Measurements from ENCODE around the gene HNMT.
"Not testable (repeated sequence)": the region's sequence is repeated elsewhere in the genome, so short reads cannot be mapped to it uniquely, and the experiment has no call there.

Gene HNMT

DNA sequence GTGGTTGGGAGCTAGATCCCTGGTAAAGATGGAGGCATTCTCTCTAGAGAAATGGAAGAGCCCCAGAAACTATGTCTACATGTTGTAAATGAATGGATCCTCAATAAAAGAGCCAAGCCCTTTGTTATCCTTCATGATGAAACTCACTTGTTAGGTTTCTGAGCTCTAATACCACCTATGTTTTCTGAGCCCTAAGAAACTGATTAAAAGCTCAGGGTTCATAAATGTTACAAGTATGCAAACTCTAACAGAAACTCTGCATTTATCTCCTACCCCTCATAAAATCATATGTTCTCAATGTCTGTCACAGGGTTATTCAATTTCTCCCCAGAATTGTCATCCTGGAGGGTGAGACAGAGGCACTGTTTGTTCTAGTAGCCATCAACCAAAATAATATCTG lies 18.0 kb upstream of the HNMT start:
- no peak for DNase-seq (ENCODE audit: low read depth in 2 of 2)

DNA sequence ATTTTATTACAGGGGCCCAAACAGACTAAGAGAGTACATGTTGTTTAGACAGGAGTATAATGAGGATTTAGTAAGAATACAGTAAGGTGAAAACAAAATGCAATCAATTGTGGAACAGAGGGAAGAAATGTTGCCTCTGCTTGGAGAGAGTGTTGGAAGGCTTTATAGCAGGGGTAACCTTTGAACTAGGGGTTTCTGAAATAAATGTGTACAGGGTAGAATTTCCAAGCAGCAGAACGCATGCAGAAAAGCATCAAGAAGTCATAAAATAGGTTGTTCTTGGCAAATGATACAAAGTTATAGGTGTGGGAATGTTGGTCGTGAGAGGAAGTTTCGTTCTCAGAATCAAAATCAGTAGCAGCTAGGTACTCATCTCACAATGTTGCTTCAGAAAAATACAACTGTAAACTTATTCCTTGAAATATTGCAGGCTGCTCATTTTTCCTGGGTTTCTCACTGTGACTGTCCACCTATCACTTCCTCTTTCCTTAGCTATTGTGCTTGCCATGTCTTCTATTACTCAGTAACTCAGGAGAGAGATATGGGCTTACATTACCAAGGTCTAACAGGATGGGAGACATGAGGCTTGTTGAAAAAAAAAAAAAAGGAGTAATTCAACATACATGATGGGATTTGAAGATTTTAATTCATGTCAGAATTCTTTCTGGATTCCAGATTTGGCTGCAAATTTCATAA lies 17.1 kb upstream of the HNMT start:
- no peak for DNase-seq (ENCODE audit: low read depth in 2 of 2)

DNA sequence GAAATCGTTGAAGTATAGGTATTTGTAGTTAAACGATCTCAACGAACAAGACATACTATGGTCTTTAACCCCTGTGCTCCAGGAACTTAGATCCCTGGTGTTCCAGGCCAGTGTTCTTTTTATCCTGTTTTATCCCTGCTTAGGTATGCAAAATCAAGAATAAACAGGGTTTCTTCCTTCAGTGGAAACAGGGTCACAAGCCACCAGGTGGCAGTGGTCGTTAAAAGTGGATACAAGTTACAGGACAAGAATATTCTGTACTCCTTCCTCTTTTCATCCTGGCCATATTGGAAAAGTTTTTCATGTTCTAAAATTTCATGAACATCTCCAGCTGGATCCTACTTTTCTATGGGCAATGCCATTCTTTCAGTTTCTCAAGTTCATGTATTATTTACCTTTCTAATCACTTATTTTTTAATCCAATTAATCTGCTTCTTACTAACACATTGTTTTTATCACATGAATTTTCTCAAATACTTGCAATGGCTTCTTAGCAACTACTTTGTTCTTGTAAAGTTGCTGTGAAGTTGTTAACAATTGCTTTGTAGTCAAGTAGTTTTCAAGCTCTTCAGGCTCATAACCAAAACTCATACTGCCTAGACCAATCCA lies 16.4 kb upstream of the HNMT start:
- DNase-seq (ENCODE audit: low read depth in 2 of 2) = no peak

DNA sequence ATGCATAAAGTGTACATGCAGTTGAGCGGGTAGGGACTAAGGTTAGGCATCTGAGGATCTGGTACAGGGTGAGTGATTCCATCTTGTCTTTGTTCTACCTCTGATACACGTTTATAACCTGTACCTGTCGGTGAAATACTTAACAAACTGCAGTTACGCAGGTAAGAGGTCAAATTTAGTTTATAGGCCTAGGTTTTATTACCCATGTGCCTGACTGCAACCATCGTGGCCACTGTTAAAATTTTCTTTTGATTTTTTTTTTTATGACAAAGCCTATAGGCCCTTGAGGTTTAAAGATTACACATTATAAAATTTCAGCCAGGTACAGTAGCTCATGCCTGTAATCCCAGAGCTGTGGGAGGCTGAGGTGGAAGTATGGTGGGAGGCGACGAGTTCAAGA lies 15.4 kb upstream of the HNMT start:
- DNase-seq (ENCODE audit: low read depth in 2 of 2) = no peak

DNA sequence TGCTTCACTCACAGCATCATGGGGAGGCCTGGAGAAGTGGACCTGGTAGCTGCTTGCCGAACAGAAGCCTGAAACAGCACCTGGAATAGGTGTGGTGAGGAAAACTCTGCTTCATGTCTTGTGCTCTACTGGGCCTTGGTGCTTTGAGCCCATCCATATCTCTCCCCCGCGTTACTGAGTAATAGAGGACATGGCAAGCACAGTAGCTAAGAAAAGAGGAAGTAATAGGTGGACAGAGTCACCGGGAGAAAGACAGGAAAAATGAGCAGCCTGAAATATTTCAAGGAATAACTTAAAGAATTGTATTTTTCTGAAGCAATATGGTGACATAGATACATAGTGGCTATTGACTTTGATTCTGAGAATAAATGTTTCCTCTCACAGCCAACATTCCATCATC lies 14.0 kb upstream of the HNMT start:
- DNase-seq (ENCODE audit: low read depth in 2 of 2) = no peak

DNA sequence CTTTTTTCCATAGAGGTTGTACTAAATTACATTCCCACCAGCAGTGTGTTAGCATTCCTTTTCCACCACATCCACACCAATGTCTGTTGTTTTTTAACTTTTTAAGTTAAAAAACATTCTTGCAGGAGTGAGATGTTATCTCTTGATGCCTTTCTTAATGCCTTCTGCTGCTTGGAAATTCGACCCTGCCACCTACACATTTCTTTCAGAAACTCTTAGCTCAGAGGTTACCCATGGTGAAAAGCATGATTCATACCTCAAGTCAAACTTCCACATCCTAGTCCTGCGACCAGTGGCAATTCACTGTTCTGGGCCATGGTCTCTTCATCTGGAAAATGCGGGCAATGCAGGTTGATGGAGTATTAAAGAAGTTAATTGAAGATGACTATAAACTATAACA lies 12.7 kb upstream of the HNMT start:
- DNase-seq (ENCODE audit: low read depth in 2 of 2) = no peak

DNA sequence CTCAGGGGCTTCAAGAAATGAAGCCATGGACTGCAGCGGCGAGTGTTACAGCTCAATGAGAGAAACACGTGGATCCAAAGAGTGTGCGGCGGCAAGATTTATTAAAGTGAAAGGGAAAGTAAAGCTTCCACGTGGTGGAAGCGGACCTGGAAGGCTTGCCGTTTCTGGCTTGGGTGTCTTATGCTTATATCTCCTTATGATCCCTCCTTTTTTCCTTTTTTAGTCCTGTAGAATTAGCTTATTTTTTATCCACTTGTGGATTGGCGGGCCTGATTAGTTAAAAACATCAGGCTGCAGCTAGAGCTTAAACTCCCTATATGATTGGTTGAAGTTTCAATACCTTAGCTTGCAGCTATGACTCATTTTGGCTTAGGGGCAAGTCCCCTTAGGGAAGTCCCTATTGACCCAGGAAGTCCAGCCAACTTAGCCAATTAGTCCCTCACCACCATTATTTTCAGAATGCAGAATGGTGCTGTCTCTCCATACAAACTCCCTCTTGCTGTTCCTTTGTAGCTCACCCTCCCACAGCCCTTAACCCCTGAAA lies 11.6 kb upstream of the HNMT start:
- no peak for DNase-seq (ENCODE audit: low read depth in 2 of 2)

DNA sequence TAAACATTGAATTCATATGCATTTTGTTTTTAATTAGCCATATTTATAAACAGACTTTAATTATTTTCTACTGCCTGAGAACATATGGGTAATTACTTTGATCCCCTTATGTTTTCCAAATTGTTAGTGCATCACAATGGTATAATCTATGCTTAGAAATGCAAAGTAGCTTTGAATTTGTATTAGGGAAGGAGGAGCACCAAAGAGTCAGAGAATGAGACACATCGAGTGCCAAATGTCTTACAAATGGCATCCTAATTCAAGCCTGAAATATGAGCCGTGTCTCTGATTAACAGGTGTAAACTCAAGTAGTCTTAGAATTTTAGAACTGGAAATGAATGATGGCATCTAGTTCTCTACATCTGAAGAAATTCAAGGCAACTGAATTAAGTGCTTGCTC lies 8.7 kb upstream of the HNMT start:
- no peak for DNase-seq (ENCODE audit: low read depth in 2 of 2)

DNA sequence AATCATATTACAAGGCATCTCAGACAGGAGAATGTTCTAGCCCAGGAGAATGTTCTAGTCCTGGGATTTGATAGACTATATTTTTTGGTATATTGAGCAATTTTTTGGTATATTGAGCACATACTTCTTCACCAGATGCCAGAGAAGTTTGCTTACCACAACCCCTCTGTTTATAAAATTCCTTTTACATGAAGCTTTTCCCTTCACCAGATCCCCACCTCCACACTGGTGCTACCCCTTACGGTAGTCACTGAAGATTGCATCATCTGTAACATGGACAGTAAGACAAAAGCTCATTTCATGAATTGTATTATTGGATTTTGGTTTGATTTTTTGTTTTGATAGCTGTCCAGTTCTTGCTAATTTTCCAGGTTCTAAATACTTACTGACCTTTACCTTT lies 7.2 kb upstream of the HNMT start:
- no peak for DNase-seq (ENCODE audit: low read depth in 2 of 2)

DNA sequence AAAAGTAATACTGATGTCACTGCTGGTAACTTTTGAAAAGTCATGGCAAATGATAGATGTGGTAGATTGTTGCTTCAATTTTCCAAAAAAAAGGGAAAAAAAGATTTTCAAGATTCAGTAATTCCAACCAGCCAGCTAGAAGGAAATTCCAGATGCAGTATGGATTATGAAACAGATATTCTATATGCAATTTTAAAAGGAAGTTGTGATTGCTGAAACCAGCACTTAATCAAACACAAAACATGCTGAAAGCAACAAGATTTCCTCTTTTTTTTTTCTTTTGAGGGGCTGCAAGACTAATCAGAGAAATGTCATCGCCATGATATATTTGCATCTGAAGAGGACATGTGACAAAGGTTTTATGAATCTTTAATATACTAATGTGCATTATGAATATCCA lies 5.1 kb upstream of the HNMT start:
- no peak for DNase-seq (ENCODE audit: low read depth in 2 of 2)

DNA sequence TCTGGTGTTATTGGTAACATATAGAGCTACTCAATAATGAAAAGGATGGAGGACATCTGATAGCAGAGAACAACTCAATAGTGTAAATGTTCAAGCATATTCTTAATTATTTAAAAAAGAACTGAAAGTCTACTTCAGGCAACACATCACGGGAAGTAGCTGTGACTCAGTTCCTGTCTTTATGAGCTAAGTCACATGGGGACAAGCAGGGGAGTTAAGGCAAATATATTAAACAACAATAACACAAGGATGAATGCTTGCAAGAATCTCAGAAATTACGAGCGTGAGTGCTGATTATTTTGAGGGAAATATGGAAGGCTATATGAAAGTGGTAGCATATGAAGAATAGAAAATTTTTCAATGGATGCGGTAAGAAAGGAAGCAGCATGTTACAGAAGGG lies 4.0 kb upstream of the HNMT start:
- no peak for DNase-seq (ENCODE audit: low read depth in 2 of 2)

DNA sequence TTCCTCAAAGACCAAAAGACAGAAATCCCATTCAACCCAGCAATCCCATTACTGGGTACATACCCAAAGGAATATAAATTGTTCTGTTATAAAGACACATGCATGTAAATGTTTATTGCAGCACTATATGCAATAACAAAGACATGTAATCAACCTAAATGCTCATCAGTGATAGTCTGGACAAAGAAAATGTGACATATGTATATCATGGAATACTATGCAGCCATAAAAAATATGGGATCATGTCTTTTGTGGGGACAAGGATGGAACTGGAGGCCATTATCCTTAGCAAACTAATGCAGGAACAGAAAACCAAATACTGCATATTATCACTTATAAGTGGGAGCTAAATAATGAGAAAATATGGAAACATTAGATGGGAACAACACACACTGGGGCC lies 2.7 kb upstream of the HNMT start:
- no peak for DNase-seq (ENCODE audit: low read depth in 2 of 2)

DNA sequence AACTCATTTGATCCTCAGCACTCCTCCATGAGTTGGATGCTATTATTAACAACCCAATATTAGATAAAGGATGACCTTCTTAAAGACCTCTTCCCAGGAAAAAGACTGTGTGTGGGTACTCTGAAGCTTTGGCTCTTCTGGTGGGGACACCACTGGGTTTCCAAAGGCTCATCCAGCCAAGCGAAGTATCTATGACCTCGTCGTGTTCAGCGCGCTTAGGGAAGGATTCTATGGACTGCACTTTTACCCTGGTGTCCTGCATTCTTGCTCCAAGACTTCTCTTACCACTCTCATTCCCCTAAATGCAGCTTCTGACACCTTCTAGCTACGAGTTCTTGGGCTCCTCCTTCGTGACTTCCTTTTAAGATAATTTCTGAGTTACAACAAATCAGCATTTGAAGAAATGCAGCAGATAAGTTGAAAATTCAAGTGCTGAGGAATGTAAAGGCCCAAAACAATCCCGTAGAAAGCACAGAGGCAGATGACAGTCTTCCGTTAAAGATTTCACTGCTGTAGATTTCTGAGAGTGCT lies 673 bp upstream of the HNMT start:
- no peak for DNase-seq (ENCODE audit: low read depth in 2 of 2)

DNA sequence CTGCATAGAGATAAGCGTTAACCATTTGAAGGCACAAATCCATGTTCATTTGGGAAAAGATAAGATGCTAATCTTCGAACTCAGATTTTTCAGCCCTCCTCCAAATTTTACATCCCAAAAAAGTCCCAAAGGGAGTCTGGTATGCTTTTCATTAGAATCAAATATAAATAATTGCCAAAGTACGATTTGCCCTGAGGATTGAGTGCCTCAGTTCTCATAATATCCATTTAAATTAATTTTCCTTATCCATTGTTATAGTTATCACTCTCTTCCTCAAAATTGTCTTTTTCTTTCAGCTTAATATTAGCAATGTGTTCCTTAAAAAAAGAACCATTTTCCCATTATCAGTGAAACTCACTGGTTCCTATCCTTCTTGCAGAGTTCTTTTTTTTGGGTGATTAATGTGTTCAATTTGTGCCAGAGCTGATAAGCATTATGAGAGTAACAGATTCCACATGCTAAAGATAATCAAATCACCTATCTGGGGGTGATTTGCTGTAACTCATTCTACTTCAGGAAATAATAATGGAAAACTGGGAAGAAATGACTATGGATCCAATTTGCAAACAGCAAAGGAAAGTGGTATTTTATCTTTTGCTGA lies 686 bp downstream of the HNMT start:
- DNase-seq (ENCODE audit: low read depth in 2 of 2) = no peak

DNA sequence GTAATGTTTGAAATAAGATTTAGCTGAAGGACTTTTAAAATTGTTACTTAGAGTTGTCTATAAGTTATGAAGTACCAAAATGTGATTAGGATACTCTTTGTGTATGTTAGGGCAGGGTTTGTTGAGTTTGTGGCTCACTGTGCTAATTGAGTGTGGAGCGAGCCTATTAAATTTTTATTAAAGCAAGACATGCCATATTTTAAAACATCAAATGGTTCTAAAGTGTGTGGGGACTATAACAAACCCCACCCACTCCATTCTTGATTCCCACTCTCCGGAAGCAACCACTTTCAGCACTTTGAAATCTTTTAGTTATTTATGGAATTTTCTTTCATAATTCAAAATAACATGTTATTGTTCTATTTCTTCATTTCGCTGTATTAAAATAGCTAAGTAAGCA lies 1.8 kb downstream of the HNMT start:
- no peak for DNase-seq (ENCODE audit: low read depth in 2 of 2)

DNA sequence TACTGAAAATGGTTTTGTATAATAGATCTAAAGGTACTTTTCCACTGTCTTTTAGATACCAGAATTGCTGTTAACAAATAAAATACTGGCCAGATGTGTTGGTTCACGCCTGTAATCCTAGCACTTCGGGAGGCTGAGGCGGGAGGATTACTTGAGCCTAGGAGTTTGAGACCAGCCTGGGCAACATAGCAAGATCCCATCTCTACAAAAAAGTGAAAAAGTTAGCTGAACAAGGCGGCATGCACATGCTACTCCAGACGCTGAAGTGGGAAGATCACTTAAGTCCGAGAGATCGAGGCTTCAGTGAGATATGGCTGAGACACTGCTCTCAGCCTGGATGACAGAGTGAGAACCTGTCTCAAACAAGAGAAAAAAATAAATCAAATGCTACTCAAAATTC lies 2.8 kb downstream of the HNMT start:
- no peak for DNase-seq (ENCODE audit: low read depth in 2 of 2)

DNA sequence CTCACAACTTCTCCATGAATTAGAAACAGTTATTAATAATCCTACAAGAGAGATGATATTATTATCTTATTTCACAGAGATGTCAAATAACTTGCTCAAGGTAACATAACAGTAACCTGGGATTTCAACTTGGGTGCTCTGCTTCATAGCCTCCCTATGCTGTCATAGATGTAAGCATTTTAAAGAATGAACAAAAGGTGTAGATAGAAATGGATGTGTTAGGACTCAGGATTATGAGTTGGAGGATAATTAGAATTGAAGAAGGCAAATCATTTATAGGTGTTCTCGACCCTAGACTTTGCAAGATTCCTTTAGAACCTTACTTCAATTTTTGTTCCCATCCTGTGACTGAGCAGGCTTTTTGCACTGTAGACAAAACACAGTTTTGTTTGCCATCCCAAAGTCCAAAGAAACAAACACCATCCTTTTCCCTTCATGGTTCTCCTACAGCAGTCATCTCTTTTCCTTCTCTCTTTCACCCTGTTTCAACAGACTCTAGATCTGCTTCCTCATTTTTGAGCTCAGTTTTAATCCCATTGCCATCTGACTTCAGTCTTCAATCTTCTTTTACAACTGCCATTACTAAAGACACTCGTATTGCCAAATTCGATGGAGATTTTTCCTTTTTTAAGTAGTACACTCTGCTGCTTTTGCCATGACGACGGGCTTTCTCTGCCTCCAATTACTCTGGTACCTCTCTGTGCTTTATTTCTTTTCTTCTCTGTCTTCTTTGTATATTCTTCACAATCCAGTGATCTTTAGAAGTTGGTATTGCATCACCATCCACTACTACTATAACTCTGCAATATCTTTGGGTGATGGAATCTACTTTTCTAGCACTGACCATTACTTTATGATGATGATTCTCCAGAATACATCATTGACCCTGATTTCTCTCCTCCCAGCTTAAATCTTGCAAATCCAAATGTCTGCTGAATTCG lies 4.5 kb downstream of the HNMT start:
- DNase-seq (ENCODE audit: low read depth in 2 of 2) = no peak

DNA sequence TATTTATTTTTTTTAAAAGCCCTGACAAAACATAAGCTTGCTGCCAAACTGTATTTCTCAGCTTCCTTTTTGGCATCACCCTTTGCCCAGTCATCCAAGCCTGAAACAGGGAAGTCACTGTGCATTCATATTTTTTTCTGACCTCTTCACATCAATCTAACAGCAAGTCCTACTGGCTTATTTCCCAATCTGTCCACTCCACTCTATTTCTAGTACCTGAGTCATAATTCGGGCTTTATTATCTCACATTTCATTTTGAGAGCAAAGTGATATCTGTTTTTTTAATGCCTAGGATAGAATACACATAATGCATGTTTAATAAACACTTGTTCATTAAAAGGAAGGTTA lies 5.1 kb downstream of the HNMT start:
- DNase-seq (ENCODE audit: low read depth in 2 of 2) = no peak

DNA sequence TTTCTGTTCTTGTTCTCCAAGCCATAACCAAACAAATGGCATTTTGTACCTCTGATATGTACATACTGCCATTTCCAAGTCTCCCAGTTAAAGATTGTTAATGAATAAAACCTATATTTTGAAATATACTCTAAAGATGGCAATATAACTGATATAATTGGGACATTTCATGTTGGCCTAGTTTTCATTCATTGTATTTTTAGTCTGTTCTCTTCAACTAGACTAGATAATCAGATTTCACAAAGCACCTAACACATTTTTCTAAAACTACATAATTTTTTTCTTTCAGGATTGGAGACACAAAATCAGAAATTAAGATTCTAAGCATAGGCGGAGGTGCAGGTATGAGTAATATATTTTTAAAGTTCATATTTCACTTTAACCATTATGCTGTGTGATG lies 5.6 kb downstream of the HNMT start:
- DNase-seq (ENCODE audit: low read depth in 2 of 2) = no peak

DNA sequence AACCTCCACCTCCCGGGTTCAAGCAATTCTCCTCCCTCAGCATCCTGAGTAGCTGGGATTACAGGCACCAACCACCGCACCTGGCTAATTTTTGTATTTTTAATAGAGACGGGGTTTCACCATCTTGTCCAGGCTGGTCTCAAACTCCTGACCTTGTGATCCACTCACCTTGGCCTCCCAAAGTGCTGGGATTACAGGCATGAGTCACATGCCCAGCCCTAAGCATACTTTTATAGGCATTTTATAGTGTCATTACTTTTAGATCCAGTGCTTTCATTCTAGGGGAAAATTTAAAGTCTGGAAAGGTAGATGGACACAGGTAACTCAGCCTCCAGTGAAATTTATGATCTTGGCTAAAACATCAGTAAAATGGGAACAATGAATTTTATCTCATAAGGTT lies 7.0 kb downstream of the HNMT start:
- not testable (repeated sequence) for DNase-seq (ENCODE audit: low read depth in 2 of 2)

DNA sequence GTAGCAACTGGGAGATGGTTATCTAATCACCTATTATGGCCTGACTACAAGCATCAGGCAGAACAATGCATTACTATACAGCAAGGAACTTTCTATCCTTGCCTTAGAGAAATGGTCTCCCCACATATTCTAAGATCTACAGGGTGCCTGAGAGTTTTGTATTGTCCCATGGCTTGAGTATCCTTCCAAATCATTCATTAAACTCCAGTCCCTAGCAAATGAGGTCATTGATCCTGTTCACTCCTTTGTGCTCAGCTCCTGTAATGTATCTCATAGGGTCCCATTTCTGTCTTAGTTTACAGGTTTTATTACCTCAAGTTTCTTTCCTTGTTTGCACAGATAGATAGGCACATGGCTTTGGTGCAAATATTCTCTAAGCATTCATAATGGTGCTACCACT lies 9.0 kb downstream of the HNMT start:
- DNase-seq (ENCODE audit: low read depth in 2 of 2) = no peak
